Neural progenitor cell (in vitro differentiated cells): Measurements from ENCODE around the gene KIF18B. TPM values are rescaled to one million over a fixed set of nuclear protein-coding genes. Genes with fewer than 3 reads are reported as not detected.
A peak's percentile ranks its signal among the peaks of the same experiment; 100 is the strongest.

Source experiments
- DNase-seq: peaks from one replicate; pipeline ENCODE4 v3.0.0-alpha.2; 2016; ENCODE audit warnings: low spot score
- H2AFZ ChIP-seq: fragments of 200-600 bp; sonication (generic); replicated peaks from 2 replicates; pipeline ENCODE4 v1.6.1; 2016; ENCODE audit warnings: antibody characterized with exemption
- H3F3A ChIP-seq: fragments of 200-600 bp; sonication (generic); 2 replicates; pipeline ENCODE4 v1.6.1; 2016; ENCODE audit warnings: antibody characterized with exemption, low read depth
- H3K27ac ChIP-seq: fragments of 200-600 bp; sonication (generic); 2 replicates; pipeline ENCODE4 v1.5.1; 2016; ENCODE audit warnings: mild to moderate bottlenecking
- H3K27me3 ChIP-seq: fragments of 200-600 bp; sonication (generic); 2 replicates; pipeline ENCODE4 v1.6.1; 2016; ENCODE audit warnings: mild to moderate bottlenecking, moderate library complexity
- H3K36me3 ChIP-seq: fragments of 200-600 bp; sonication (generic); 2 replicates; pipeline ENCODE4 v1.5.1; 2016
- H3K4me1 ChIP-seq: fragments of 200-600 bp; sonication (generic); 2 replicates; pipeline ENCODE4 v1.6.1; 2016; ENCODE audit warnings: mixed run types
- H3K4me2 ChIP-seq: fragments of 200-600 bp; sonication (generic); 2 replicates; pipeline ENCODE4 v1.6.1; 2016
- H3K4me3 ChIP-seq: fragments of 200-600 bp; sonication (generic); 2 replicates; pipeline ENCODE4 v1.5.1; 2016
- H3K79me2 ChIP-seq: fragments of 200-600 bp; sonication (generic); 2 replicates; pipeline ENCODE4 v1.6.1; 2016; ENCODE audit warnings: low read depth
- H3K9ac ChIP-seq: fragments of 200-600 bp; sonication (generic); 2 replicates; pipeline ENCODE4 v1.6.1; 2016
- H3K9me3 ChIP-seq: fragments of 200-600 bp; sonication (generic); 2 replicates; pipeline ENCODE4 v1.5.1; 2016; ENCODE audit warnings: low read depth
- H4K20me1 ChIP-seq: fragments of 200-600 bp; sonication (generic); 2 replicates; pipeline ENCODE4 v1.6.1; 2016; ENCODE audit warnings: low read depth
- H3K27ac Mint-ChIP-seq: 3 replicates; pipeline ENCODE4 v1.8.0; 2021; ENCODE audit warnings: mixed read lengths
- H3K27me3 Mint-ChIP-seq: 2 replicates; pipeline ENCODE4 v1.8.0; 2022; ENCODE audit warnings: low read depth, mild to moderate bottlenecking, inconsistent platforms, moderate library complexity, mixed read lengths; ENCODE audit not compliant: insufficient read depth
- H3K36me3 Mint-ChIP-seq: 3 replicates; pipeline ENCODE4 v1.8.0; 2021; ENCODE audit warnings: mixed read lengths
- H3K4me1 Mint-ChIP-seq: 3 replicates; pipeline ENCODE4 v1.8.0; 2021; ENCODE audit warnings: mixed read lengths
- H3K4me3 Mint-ChIP-seq: 3 replicates; pipeline ENCODE4 v1.8.0; 2021; ENCODE audit warnings: mild to moderate bottlenecking, moderate library complexity, mixed read lengths
- H3K9me3 Mint-ChIP-seq: 3 replicates; pipeline ENCODE4 v1.8.0; 2020; ENCODE audit warnings: mixed read lengths
- EZH2 ChIP-seq: fragments of 200-600 bp; sonication (generic); IDR thresholded peaks from 2 replicates; pipeline ENCODE4 v1.6.1; 2017; ENCODE audit warnings: antibody characterized with exemption, mild to moderate bottlenecking, moderate library complexity
- EZH2phosphoT487 ChIP-seq: fragments of 200-600 bp; sonication (generic); IDR thresholded peaks from 2 replicates; pipeline ENCODE4 v1.6.1; 2017; ENCODE audit warnings: antibody characterized with exemption
- total RNA-seq: library from RNA; depleted of rRNA; stranded (reverse); fragments of >200 nt; gene quantifications from 2 replicates; pipeline ENCODE4 v1.2.3, GENCODE V29; 2015; ENCODE audit warnings: low replicate concordance
- TF ChIP-seq, protein P1 (sequence below): fragments of 200-600 bp; sonication (generic); IDR thresholded peaks from 2 replicates; pipeline ENCODE4 v1.5.1; 2017; ENCODE audit warnings: antibody characterized with exemption, mild to moderate bottlenecking

Gene KIF18B
- total RNA-seq, 1 donor from 2014 or later, result 15.1 TPM

DNA sequence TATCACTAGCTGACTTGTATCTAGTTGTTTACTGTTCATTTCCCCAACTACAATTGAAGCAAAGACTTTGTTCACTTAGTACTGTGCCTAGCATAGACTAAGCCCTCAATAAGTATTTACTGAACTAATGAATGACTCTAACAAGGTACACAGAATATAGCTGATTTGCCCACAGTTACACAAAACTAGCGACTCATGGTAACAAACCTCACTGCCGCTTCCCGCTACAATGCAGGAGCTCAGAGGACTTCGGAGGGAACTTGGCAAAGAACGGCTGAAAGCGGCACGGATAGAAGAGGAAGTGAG is 48.9 kb downstream of the KIF18B start:
- peak overlapping the region; percentile 100 for H3K4me2 ChIP-seq
- DNase-seq, result no peak
- H3K27me3 Mint-ChIP-seq, result no peaks in the 10 kb centered on the region

DNA sequence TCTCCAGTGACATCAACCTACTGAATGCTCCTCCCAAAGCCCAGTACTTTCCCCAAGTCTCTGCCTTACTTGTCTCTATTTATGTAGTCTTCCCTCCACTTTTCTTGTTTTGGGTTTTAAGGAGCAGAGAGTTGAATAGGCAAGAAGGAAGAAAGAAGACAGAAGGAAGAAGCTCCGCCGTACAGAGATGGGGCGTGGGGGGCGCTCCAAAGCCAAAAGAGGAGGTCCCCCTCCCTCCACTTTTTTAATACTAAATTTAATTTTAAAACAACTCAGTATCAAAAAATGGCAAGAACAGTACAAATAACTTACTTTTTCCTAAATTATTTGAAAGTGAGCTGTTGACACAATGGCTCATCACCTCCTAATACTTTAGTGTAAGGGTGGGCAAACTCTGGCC is 52.9 kb downstream of the KIF18B start:
- H3K79me2 ChIP-seq, result peaks cover 85% of the 10 kb centered on the region
- TF ChIP-seq EZH2phosphoT487 (no peak), EZH2 (no peak)
- TF ChIP-seq, protein P1, sequence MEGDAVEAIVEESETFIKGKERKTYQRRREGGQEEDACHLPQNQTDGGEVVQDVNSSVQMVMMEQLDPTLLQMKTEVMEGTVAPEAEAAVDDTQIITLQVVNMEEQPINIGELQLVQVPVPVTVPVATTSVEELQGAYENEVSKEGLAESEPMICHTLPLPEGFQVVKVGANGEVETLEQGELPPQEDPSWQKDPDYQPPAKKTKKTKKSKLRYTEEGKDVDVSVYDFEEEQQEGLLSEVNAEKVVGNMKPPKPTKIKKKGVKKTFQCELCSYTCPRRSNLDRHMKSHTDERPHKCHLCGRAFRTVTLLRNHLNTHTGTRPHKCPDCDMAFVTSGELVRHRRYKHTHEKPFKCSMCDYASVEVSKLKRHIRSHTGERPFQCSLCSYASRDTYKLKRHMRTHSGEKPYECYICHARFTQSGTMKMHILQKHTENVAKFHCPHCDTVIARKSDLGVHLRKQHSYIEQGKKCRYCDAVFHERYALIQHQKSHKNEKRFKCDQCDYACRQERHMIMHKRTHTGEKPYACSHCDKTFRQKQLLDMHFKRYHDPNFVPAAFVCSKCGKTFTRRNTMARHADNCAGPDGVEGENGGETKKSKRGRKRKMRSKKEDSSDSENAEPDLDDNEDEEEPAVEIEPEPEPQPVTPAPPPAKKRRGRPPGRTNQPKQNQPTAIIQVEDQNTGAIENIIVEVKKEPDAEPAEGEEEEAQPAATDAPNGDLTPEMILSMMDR, result no peak
- Mint-ChIP-seq H3K27ac (no peak overlapping the region), H3K36me3 (peaks cover 14% of the 10 kb centered on the region), H3K4me3 (no peak overlapping the region), H3K9me3 (no peaks in the 10 kb centered on the region), H3K4me1 (peaks cover 8% of the 10 kb centered on the region), H3K27me3 (no peaks in the 10 kb centered on the region)
- H3F3A ChIP-seq, result peaks cover 12% of the 10 kb centered on the region
- no peak overlapping the region for H3K27ac ChIP-seq
- H3K4me3 ChIP-seq, result no peak overlapping the region
- no peaks in the 10 kb centered on the region for H3K4me1 ChIP-seq
- DNase-seq, result no peak
- no peak overlapping the region for H3K4me2 ChIP-seq
- H3K36me3 ChIP-seq, result no peaks in the 10 kb centered on the region
- no peaks in the 10 kb centered on the region for H3K9me3 ChIP-seq
- no peak overlapping the region for H3K9ac ChIP-seq
- H4K20me1 ChIP-seq, result peaks cover 33% of the 10 kb centered on the region
- no peak overlapping the region for H2AFZ ChIP-seq
- H3K27me3 ChIP-seq, result no peaks in the 10 kb centered on the region

More for the DNA sequence above, 48.9 kb downstream of the KIF18B start:
- Mint-ChIP-seq H3K36me3 (peaks cover 7% of the 10 kb centered on the region), H3K9me3 (no peaks in the 10 kb centered on the region), H3K4me3 (peak overlapping the region; percentile 96), H3K27ac (peak overlapping the region; percentile 100), H3K4me1 (peaks cover 16% of the 10 kb centered on the region)
- Histone ChIP-seq H2AFZ (peak overlapping the region; percentile 97), H3K9me3 (no peaks in the 10 kb centered on the region), H3K4me1 (no peaks in the 10 kb centered on the region), H3K27ac (peak overlapping the region; percentile 98), H3K9ac (peak overlapping the region; percentile 96), H3K27me3 (no peaks in the 10 kb centered on the region), H3K36me3 (no peaks in the 10 kb centered on the region), H3K4me3 (peak overlapping the region; percentile 87), H4K20me1 (peaks cover 14% of the 10 kb centered on the region), H3F3A (peaks cover 12% of the 10 kb centered on the region), H3K79me2 (peaks cover 47% of the 10 kb centered on the region)
- no peak for TF ChIP-seq EZH2phosphoT487
- TF ChIP-seq, protein P1, result no peak
- no peak for TF ChIP-seq EZH2

DNA sequence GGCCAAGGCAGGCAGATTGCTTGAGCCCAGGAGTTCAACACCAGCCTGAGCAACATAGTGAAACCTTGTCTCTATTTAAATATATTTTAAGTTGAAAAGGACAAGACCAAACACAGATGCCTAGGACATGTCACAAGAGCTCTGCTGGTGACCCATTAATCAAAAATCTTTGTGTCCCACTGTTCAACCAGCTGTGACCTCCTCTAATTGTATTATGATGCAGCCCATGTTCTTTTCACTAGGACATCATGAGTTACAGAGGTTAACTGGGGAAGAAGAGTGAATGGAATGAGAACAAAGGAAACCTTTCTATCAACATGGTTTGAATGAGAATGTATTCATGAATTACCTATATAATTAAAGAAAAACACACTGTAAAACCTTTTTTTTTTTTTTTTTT is 55.3 kb downstream of the KIF18B start:
- Mint-ChIP-seq H3K4me1 (no peaks in the 10 kb centered on the region), H3K9me3 (no peaks in the 10 kb centered on the region), H3K4me3 (no peak overlapping the region), H3K27ac (no peak overlapping the region), H3K27me3 (no peaks in the 10 kb centered on the region), H3K36me3 (peaks cover 14% of the 10 kb centered on the region)
- TF ChIP-seq EZH2, result no peak
- Histone ChIP-seq H3K36me3 (no peaks in the 10 kb centered on the region), H3K4me3 (no peak overlapping the region), H3K4me1 (no peaks in the 10 kb centered on the region), H4K20me1 (peaks cover 37% of the 10 kb centered on the region), H3K9me3 (no peaks in the 10 kb centered on the region), H3K27ac (no peak overlapping the region), H3K9ac (no peak overlapping the region), H3F3A (peaks cover 5% of the 10 kb centered on the region), H3K4me2 (no peak overlapping the region), H3K79me2 (peaks cover 76% of the 10 kb centered on the region), H2AFZ (no peak overlapping the region), H3K27me3 (no peaks in the 10 kb centered on the region)
- DNase-seq, result no peak

DNA sequence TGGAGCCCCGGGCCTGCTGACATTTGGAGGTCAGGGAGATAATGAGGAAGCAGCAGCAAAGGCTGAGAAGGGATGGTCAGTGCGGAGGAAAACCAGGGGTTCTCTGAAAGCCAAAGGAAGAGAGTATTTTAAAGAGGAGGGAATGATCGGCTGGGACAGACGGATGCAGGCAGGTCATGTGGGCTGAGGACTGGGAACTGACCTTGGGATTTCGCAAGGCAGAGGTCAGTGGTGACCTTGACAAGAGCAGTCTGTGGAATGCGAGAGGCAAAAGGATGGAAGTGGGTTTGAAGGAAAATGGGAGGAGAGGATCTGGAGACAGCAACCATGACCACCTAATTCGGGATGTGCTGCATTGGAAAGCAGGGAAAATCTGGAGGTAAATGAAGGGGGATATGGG is 58.6 kb downstream of the KIF18B start:
- Histone ChIP-seq H2AFZ (no peak overlapping the region), H3K27ac (no peak overlapping the region), H3K79me2 (peaks cover 57% of the 10 kb centered on the region), H3K4me2 (no peak overlapping the region), H3F3A (no peaks in the 10 kb centered on the region), H3K4me3 (no peak overlapping the region), H3K9me3 (no peaks in the 10 kb centered on the region), H4K20me1 (peaks cover 36% of the 10 kb centered on the region), H3K27me3 (no peaks in the 10 kb centered on the region), H3K4me1 (no peaks in the 10 kb centered on the region), H3K9ac (no peak overlapping the region), H3K36me3 (peaks cover 6% of the 10 kb centered on the region)
- Mint-ChIP-seq H3K4me3 (no peak overlapping the region), H3K4me1 (no peaks in the 10 kb centered on the region), H3K9me3 (no peaks in the 10 kb centered on the region), H3K36me3 (peaks cover 15% of the 10 kb centered on the region), H3K27ac (no peak overlapping the region), H3K27me3 (peaks cover 2% of the 10 kb centered on the region)
- TF ChIP-seq EZH2 (no peak), EZH2phosphoT487 (no peak)
- TF ChIP-seq, protein P1, result no peak
- no peak for DNase-seq
